ENCODE measurements around the gene KAZALD1.

KAZALD1 gene, protein sequence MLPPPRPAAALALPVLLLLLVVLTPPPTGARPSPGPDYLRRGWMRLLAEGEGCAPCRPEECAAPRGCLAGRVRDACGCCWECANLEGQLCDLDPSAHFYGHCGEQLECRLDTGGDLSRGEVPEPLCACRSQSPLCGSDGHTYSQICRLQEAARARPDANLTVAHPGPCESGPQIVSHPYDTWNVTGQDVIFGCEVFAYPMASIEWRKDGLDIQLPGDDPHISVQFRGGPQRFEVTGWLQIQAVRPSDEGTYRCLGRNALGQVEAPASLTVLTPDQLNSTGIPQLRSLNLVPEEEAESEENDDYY

GRCh38 chr10:101061624-101062231, at the start of gene KAZALD1:
KAZALD1 (plus strand) TSS chr10:101061989; CDS start chr10:101062593, 604 bp downstream.
- no peak for DNase-seq

GRCh38 chr10:101012525-101013364, 49.0 kb upstream of the KAZALD1 start:
- peak; percentile 91 for DNase-seq

DNA sequence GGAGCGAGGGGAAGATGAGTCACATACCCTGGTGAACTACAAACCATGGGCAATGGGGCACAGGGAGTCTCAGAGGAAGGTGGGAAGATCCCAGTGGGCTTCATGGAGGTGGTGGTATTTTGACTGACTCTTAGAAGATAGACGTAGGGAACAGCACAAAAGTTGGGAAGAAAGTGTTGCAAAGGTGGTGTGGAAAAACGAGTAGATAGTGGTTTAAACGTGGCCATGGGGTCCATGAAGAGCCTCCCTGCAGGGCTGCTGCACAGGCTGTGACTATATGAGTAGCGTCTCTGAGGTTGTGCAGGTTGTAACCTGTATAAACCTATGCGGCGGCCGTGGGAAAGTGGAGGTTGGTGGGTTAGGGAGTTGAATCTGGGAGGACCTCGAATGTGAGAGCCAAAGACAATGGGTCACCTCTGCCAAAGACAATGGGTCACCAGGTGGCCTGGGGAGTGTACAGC, 48.4 kb upstream of the KAZALD1 start:
- DNase-seq, result no peak

DNA sequence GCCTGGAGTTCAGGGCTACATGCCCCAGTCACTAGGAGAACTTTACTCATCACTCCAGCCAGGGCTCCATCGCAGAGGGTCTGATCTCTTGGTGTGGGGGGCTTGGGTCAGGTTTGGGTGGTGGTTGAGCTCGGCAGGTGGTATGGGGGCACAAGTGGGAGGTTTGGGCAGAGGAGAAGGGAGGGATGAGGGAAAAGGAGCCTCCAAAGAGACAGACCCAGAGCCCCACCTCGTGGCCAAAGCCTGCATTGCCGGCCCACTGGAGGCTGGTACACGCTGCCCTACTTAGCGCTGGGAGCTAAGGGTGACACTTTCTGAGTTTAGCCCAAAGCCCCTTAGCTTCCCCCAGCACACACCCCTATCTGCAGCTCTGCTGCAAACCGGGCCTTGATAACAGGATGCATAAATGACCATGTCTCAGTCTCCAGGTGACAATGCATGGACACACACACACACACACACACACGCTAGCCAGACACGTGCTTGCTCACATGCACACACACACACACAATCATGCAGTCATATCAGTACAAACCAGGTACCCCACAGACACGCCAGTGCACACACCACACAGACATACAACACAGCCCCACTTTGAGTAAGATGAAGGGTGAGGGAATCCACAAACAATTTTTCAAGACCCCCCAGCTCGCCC, 47.4 kb upstream of the KAZALD1 start:
- peak; percentile 51 for DNase-seq

- peak; percentile 70 for DNase-seq
These were observed 46.7 kb upstream of the KAZALD1 start for GRCh38 chr10:101014966-101015581.

- DNase-seq, result no peak
These were observed 46.2 kb upstream of the KAZALD1 start for GRCh38 chr10:101015582-101015973.

DNA sequence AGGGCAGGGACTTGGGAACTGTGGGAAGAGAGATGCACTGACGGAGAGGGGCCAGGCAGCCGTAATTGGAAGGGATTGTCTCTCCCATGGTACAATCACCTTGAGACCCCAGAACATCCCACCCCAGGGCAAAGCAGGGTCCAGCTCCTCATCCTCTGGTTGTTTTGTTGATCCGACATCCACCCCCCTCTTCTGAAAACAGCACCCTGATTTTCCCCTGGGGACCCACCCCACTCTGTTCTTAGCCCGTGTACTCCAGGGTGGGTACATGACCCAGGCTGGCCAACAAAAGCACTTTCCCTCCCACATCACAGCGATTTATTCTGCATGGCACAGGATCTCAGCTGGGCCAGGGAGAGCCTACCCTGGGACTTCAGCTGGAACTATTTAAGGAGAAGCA, 45.0 kb upstream of the KAZALD1 start:
- no peak for DNase-seq

GRCh38 chr10:101018118-101018599, 43.6 kb upstream of the KAZALD1 start:
- no peak for DNase-seq

DNA sequence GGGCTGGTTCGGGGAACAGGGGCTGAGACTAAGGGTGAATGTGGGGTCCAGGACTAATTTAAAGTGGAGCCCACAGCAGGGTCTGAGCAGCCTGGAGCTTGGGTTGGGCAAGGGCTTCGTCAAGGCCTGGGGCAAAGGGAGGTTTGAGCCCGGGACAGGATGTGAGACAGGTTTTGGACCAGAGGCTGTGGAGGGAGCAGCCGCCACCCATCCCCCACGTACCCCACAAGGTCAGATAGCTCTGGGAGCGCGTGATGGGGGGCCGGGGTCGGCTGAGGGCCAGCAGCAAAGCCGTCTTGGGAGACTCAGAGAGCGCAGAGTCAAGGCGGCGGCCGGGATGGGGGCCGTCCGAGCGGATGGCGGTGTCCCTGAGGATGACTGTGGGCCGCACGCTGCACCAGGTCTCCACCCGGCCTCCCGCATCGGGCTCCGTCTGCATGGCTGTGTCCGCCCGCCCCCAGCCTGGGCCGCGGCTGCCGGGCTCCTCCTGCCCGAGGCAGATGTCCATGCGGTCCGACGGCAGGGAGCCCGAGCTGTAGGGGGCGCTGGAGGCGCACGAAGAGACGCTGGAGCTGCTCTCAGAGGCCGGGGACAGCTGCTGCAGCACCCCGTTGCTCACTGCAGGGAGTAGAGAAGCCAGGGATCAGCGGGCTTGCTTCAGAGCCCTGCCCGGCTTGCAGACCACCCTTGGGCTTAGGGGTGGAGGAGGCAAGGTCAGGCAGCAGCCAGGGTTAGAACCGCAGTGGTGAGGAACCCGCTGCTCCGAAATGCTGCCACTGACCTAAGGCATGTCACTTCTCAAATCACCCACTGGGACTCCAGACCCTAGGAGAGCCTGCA, 43.0 kb upstream of the KAZALD1 start:
- DNase-seq, result peak; percentile 76

- DNase-seq, result no peak
These were observed 42.4 kb upstream of the KAZALD1 start for GRCh38 chr10:101019440-101019703.

DNA sequence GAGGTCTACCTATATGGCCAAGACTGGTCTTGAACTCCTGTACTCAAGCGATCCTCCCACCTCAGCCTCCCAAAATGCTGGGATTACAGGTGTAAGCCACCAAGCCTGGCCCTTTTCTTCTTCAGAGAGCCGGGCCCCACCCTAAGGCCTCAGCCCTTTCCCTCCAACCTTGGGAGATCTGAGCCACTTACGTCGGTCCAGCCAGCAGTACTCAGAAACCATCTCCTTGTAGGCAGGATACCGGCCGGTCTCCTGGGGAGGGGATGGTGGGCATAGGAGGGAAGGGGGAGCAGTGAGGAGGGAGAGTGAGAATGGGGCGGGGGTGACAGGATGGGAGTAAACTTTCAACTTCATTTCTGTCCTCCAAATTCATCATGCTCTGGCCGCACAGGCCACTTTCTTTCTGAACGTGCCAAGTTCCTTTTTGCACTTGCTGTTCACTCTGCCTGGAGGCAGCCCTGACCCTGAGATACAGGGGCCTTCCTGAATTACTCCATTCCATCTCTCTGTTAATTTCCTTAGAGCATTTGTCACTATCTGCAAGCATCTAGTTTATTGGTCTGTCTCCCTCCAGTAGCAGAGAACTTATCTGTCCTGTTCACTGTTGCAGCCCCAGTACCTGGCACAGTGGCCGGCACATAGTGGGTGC, 41.2 kb upstream of the KAZALD1 start:
- DNase-seq, result no peak

DNA sequence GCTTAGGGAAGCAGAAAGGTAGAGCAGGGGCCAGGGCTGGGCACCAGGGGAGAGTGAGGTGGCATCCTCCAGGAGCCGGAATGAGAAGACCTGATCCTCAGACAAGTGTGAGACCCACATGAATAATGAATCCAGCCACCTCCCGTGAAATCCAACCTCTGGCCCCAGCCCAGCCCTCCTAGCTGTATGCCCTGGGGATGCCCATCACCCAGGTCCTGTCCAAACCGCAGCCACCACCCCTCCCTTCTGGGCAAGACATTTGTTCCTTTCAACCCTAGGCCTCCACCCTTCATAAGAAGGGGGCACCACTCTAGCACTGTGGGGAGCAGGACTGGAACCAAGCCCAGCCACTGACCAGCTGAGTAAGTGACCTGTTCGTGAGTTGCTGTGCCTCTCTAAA, 40.5 kb upstream of the KAZALD1 start:
- DNase-seq, result no peak

GRCh38 chr10:101021692-101022251, 40.0 kb upstream of the KAZALD1 start:
- DNase-seq, result no peak

- no peak for DNase-seq
These were observed 38.7 kb upstream of the KAZALD1 start for GRCh38 chr10:101022967-101023705.

- no peak for DNase-seq
These were observed 34.6 kb upstream of the KAZALD1 start for GRCh38 chr10:101027106-101027720.

- no peak for DNase-seq
These were observed 33.1 kb upstream of the KAZALD1 start for GRCh38 chr10:101028446-101029337.

DNA sequence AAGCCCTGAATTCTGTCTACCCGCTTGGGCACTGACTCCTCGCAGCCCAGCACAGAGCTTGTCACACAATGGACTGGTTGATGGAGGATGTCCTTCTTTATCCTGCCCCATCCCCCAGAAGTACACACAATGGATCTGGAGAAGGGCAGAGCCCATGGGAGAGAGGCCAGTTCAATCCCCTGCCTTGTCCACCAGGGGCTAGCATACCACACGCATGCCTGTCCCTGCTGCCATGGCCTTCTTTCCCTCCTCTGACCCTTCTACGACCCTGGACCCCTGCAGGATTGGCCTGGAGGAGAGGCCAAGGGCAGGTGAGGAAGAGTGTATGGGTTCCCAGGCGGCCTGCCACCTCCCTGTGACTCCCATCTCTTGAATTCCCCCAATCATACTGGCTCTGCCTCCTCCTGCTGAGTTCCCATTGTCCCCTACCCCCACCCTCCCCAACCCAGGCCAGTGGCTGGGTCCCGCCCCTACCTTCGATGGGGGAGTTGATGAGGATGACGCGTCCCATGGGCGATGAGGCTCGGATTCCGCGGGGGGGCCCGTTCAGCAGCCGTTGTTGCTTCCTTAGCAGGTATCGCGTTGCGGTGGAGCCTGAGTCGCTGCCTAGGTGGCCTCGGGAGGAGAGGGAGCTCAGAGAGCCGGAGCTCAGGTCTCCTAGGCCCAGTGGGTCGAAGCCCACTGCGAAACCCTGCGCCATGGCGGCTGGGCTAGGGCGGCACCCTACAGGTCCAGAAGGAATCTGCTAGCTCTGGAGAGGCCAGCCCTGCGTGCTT, 32.1 kb upstream of the KAZALD1 start:
- no peak for DNase-seq
